GM12878 (cell line): ENCODE data around the gene ATXN1. TPM values are rescaled to one million over a fixed set of nuclear protein-coding genes. Genes with fewer than 3 reads are reported as not detected.

Experiments
- ATAC-seq: fragments of 200-7000 bp; cut with Tn5 transposase; 3 replicates; pipeline ENCODE4 v1.9.1; 2020; ENCODE audit warnings: mild to moderate bottlenecking, moderate library complexity
- BruUV-seq: library from RNA; stranded (reverse); fragments of 400-500 nt; replicated peaks from 2 replicates; lab custom pipeline; 2021; lab: Mats Ljungman, UMichigan
- CTCF ChIA-PET: fragments of 300-600 bp; sonication (Branson Sonifier 250); formaldehyde crosslinking; extraction: SDS; loops from one replicate; lab custom pipeline; 2021; ENCODE audit warnings: inconsistent platforms; lab: Yijun Ruan, JAX
- POLR2A ChIA-PET: fragments of 350-600 bp; formaldehyde crosslinking; extraction: SDS; loops from one replicate; lab custom pipeline; 2021; ENCODE audit warnings: inconsistent platforms; lab: Charles Lee
- RAD21 ChIA-PET: fragments of 300-600 bp; sonication (Branson Sonifier 250); formaldehyde crosslinking; loops from one replicate; lab custom pipeline; 2023; ENCODE audit warnings: antibody characterized with exemption; ENCODE audit not compliant: unreplicated experiment; lab: Charles Lee
- SMC1A ChIA-PET: fragments of 300-600 bp; sonication (Branson Sonifier 250); formaldehyde crosslinking; loops from one replicate; lab custom pipeline; 2023; ENCODE audit not compliant: unreplicated experiment, uncharacterized antibody; lab: Charles Lee
- DNase-seq: peaks from one replicate; pipeline ENCODE4 v3.0.0-alpha.2; 2011; ENCODE audit warnings: low read depth, low spot score
- FAIRE-seq: peaks from 3 replicates; lab custom pipeline; 2011; peaks lifted over from hg19 to GRCh38; lab: Jason Lieb, UNC
- H2AFZ ChIP-seq: 2 replicates; pipeline ENCODE4 v1.6.0; 2011; ENCODE audit warnings: low read depth, low read length, control low read depth; ENCODE audit not compliant: control insufficient read depth
- H3K27ac ChIP-seq: 2 replicates; pipeline ENCODE4 v1.5.1; 2011; ENCODE audit warnings: control low read depth; ENCODE audit not compliant: control insufficient read depth, insufficient read depth
- H3K27me3 ChIP-seq, 2 experiments: replicated peaks in 1 of 2; 2 replicates each; pipeline versions ENCODE4 v1.6.0 to v1.6.1; 2011; ENCODE audit warnings: low read length in 1 of 2; ENCODE audit not compliant: control insufficient read depth in 2 of 2, insufficient read depth in 2 of 2
- H3K36me3 ChIP-seq, 2 experiments: 2 replicates each; pipeline ENCODE4 v1.5.1; 2011; ENCODE audit warnings: low read length in 1 of 2; ENCODE audit not compliant: control insufficient read depth in 2 of 2, insufficient read depth in 2 of 2
- H3K4me1 ChIP-seq: 2 replicates; pipeline ENCODE4 v1.6.1; 2011; ENCODE audit warnings: mild to moderate bottlenecking, low read length, moderate library complexity, mixed read lengths; ENCODE audit not compliant: control insufficient read depth, insufficient read depth
- H3K4me2 ChIP-seq: 2 replicates; pipeline ENCODE4 v1.6.0; 2011; ENCODE audit warnings: control low read depth; ENCODE audit not compliant: control insufficient read depth, insufficient read depth
- H3K4me3 ChIP-seq: fragments of 200-600 bp; sonication (generic); 2 replicates; pipeline ENCODE4 v1.5.1; 2016
- H3K79me2 ChIP-seq: 2 replicates; pipeline ENCODE4 v1.6.0; 2011; ENCODE audit warnings: low read length; ENCODE audit not compliant: control insufficient read depth, insufficient read depth
- H3K9ac ChIP-seq: 2 replicates; pipeline ENCODE4 v1.8.0; 2011; ENCODE audit warnings: low read length, control low read depth, mixed read lengths; ENCODE audit not compliant: control insufficient read depth, insufficient read depth
- H3K9me3 ChIP-seq: replicated peaks from 3 replicates; pipeline ENCODE4 v1.5.1; 2011; ENCODE audit warnings: mild to moderate bottlenecking, low read length; ENCODE audit not compliant: control insufficient read depth, insufficient read depth
- H4K20me1 ChIP-seq: 2 replicates; pipeline ENCODE4 v1.6.0; 2011; ENCODE audit not compliant: control insufficient read depth, insufficient read depth
- BCL3 ChIP-seq: IDR thresholded peaks from 2 replicates; pipeline ENCODE4 v1.6.1; 2011; ENCODE audit warnings: borderline replicate concordance, low read depth, mild to moderate bottlenecking, moderate library complexity, low read length; ENCODE audit not compliant: insufficient read depth, poor library complexity, severe bottlenecking
- BHLHE40 ChIP-seq, 2 experiments: fragments of 450-650 bp in 1 of 2; IDR thresholded peaks; 2 replicates each; pipeline ENCODE4 v1.6.1; 2011 to 2017; ENCODE audit warnings: low read depth in 2 of 2, borderline replicate concordance in 1 of 2, improper control_type of control experiment in 1 of 2, low read length in 1 of 2, mild to moderate bottlenecking in 1 of 2
- EP300 ChIP-seq, 2 experiments: fragments of 150-350 bp in 1 of 2; IDR thresholded peaks; 2 replicates each; pipeline ENCODE4 v1.6.1; 2011 to 2012; ENCODE audit warnings: low read depth in 2 of 2, low read length in 2 of 2, borderline replicate concordance in 1 of 2, improper control_type of control experiment in 1 of 2, inconsistent platforms in 1 of 2; ENCODE audit not compliant: control insufficient read depth in 1 of 2
- MLLT1 ChIP-seq: fragments of 450-650 bp; IDR thresholded peaks from 2 replicates; pipeline ENCODE4 v1.6.1; 2016; ENCODE audit warnings: mild to moderate bottlenecking
- SREBF1 ChIP-seq: IDR thresholded peaks from 2 replicates; pipeline ENCODE4 v1.6.1; 2012; ENCODE audit warnings: mild to moderate bottlenecking, low read length
- SRF ChIP-seq, 2 experiments: IDR thresholded peaks; 2 replicates each; pipeline ENCODE4 v1.6.1; 2011; ENCODE audit warnings: low read depth in 2 of 2, low read length in 2 of 2, mild to moderate bottlenecking in 1 of 2, moderate library complexity in 1 of 2
- SUZ12 ChIP-seq: fragments of 200-600 bp; sonication (generic); IDR thresholded peaks from one replicate; pipeline ENCODE4 v1.6.1; 2018; ENCODE audit warnings: antibody characterized with exemption, mild to moderate bottlenecking; ENCODE audit not compliant: unreplicated experiment
- TCF3 ChIP-seq: IDR thresholded peaks from 2 replicates; pipeline ENCODE4 v1.6.1; 2012; ENCODE audit warnings: low read depth, mild to moderate bottlenecking, low read length, borderline replicate concordance; ENCODE audit not compliant: insufficient read depth
- TCF7 ChIP-seq: IDR thresholded peaks from 2 replicates; pipeline ENCODE4 v1.6.1; 2014; ENCODE audit warnings: antibody characterized with exemption, borderline replicate concordance
- YBX1 ChIP-seq: fragments of 450-650 bp; IDR thresholded peaks from 2 replicates; pipeline ENCODE4 v1.6.1; 2016; ENCODE audit warnings: antibody characterized with exemption
- ZBTB11 ChIP-seq: fragments of 450-650 bp; formaldehyde crosslinking; IDR thresholded peaks from 2 replicates; pipeline ENCODE4 v1.5.0; 2022; ENCODE audit warnings: mild to moderate bottlenecking, missing genetic modification characterization
- ZZZ3 ChIP-seq: IDR thresholded peaks from 2 replicates; pipeline ENCODE4 v1.6.1; 2011; ENCODE audit warnings: low read depth; ENCODE audit not compliant: control insufficient read depth, insufficient read length
- WGBS: methylation state at CpG from one replicate; pipeline ENCODE4 v1.1.6; 2016; ENCODE audit warnings: low lambda C conversion rate; ENCODE audit not compliant: insufficient replicate concordance, insufficient coverage; ENCODE audit errors: missing lambda C conversion rate; 5-methylcytosine and 5-hydroxymethylcytosine counted together
- in situ Hi-C: fragments of 300-500 bp; cut with MboI; formaldehyde crosslinking; loops from 9 replicates; pipeline ENCODE4 v1.14.3; 2018; ENCODE audit warnings: mixed read lengths
- intact Hi-C: fragments of 100-400 bp; cut with micrococcal nuclease; formaldehyde crosslinking; loops from one replicate; pipeline ENCODE4 v1.14.2; 2022; ENCODE audit not compliant: unreplicated experiment
- polyA plus RNA-seq, 11 experiments: library from polyadenylated mRNA; depleted of rRNA in 4 of 11; unstranded in 6 of 11; stranded (reverse) in 5 of 11; fragments of >200 nt; fragmentation: Nextera tagmentation in 4 of 11; fragmentation: Illumina TruSeq in 1 of 11; extraction: Ambion mirVana in 4 of 11; extraction: Trizol in 1 of 11; gene quantifications; 1 replicate in 1 of 11; 2 replicates in 10 of 11; pipeline versions ENCODE4 v1.2.1 to v1.2.3, GENCODE V29; 2011 to 2016; ENCODE audit warnings: inconsistent platforms in 2 of 11, missing spikeins in 2 of 11, low read depth in 1 of 11
- total RNA-seq, 4 experiments: library from RNA; depleted of rRNA in 3 of 4; stranded (reverse); fragments of >200 nt in 3 of 4; fragmentation: Illumina TruSeq in 1 of 4; extraction: Trizol in 1 of 4; gene quantifications; 2 replicates each; pipeline versions ENCODE4 v1.2.1 to v1.2.3, GENCODE V29; 2013 to 2021
- TF ChIP-seq, protein P1 (sequence below): fragments of 450-650 bp; IDR thresholded peaks from 2 replicates; pipeline ENCODE4 v1.6.1; 2016; ENCODE audit warnings: mild to moderate bottlenecking, moderate library complexity, borderline replicate concordance

The ATXN1 gene
- total and polyA plus RNA-seq, 10 of the 15 experiments (the other 5 are each of a cell fraction or from before 2014, with no cell fraction given) = 12.2 to 51.2 (median 20.5) TPM

DNA sequence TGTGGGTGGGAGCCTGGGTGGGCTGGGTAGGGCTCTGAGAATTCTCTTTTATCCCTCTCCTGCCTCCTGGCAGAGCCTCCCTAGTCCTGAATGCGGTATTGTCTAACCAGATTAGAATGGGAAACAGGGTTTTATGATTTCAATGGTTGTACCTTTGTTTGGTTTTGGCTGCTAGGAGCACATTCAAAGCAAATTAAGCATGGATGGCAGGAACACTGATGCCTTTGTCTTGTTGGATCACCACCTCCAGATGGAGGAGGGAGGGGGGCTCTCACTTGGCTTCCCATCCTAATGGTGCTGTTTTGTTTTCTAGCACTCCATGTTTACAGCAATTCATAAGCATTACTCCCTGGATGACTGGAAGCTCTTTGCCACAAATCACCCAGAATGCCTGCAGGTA lies 511.3 kb downstream of the ATXN1 start:
- POLR2A ChIA-PET = no interaction called here
- FAIRE-seq (no peak), DNase-seq (no peak), ATAC-seq (no peak)
- no peaks in the 10 kb centered on the region; a peak in 2 of 4 replicates for H3K27me3 ChIP-seq
- 74% methylated on average over 1 of the region's 1 CpG for WGBS
- H3K9ac ChIP-seq = no peak overlapping the region
- no peak overlapping the region for H3K27ac ChIP-seq
- CTCF ChIA-PET = no interaction called here
- H3K79me2 ChIP-seq = no peaks in the 10 kb centered on the region
- H3K4me2 ChIP-seq = no peak overlapping the region
- H3K9me3 ChIP-seq = no peaks in the 10 kb centered on the region
- H3K4me3 ChIP-seq = no peak overlapping the region
- RAD21 ChIA-PET = no interaction called here
- no peaks in the 10 kb centered on the region for H3K4me1 ChIP-seq
- H4K20me1 ChIP-seq = no peaks in the 10 kb centered on the region
- SMC1A ChIA-PET = no interaction called here
- no TSS peak for BruUV-seq
- intact Hi-C loops = no loop called here
- in situ Hi-C loops = no loop called here
- H2AFZ ChIP-seq = no peak overlapping the region
- H3K36me3 ChIP-seq = no peaks in the 10 kb centered on the region
- no peak for TF ChIP-seq TCF3
- no peak for TF ChIP-seq ZZZ3
- no peak for TF ChIP-seq YBX1
- no peak for TF ChIP-seq TCF7
- TF ChIP-seq, protein P1, sequence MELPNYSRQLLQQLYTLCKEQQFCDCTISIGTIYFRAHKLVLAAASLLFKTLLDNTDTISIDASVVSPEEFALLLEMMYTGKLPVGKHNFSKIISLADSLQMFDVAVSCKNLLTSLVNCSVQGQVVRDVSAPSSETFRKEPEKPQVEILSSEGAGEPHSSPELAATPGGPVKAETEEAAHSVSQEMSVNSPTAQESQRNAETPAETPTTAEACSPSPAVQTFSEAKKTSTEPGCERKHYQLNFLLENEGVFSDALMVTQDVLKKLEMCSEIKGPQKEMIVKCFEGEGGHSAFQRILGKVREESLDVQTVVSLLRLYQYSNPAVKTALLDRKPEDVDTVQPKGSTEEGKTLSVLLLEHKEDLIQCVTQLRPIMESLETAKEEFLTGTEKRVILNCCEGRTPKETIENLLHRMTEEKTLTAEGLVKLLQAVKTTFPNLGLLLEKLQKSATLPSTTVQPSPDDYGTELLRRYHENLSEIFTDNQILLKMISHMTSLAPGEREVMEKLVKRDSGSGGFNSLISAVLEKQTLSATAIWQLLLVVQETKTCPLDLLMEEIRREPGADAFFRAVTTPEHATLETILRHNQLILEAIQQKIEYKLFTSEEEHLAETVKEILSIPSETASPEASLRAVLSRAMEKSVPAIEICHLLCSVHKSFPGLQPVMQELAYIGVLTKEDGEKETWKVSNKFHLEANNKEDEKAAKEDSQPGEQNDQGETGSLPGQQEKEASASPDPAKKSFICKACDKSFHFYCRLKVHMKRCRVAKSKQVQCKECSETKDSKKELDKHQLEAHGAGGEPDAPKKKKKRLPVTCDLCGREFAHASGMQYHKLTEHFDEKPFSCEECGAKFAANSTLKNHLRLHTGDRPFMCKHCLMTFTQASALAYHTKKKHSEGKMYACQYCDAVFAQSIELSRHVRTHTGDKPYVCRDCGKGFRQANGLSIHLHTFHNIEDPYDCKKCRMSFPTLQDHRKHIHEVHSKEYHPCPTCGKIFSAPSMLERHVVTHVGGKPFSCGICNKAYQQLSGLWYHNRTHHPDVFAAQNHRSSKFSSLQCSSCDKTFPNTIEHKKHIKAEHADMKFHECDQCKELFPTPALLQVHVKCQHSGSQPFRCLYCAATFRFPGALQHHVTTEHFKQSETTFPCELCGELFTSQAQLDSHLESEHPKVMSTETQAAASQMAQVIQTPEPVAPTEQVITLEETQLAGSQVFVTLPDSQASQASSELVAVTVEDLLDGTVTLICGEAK = no peak
- no peak for TF ChIP-seq BHLHE40 (IDR thresholded peaks at IDR 0.05; ENCODE audit: borderline replicate concordance in 1 of 2, low read depth in 2 of 2, low read length in 1 of 2)
- TF ChIP-seq MLLT1 = no peak
- no peak for TF ChIP-seq SUZ12
- TF ChIP-seq EP300 (IDR thresholded peaks at IDR 0.05; ENCODE audit: borderline replicate concordance in 1 of 2, control insufficient read depth in 1 of 2, low read depth in 2 of 2, low read length in 2 of 2) = no peak
- TF ChIP-seq BCL3 = no peak
- TF ChIP-seq SREBF1 = no peak
- no peak for TF ChIP-seq SRF (IDR thresholded peaks at IDR 0.05; ENCODE audit: low read depth in 2 of 2, low read length in 2 of 2)
- TF ChIP-seq ZBTB11 (CRISPR knock-in tag) = no peak
